Mucosa of descending colon (tissue), 3 donors: ENCODE results near the gene CSPG4. TPM values are rescaled to one million over a fixed set of nuclear protein-coding genes. Genes with fewer than 3 reads are reported as not detected.

Experiments used
- ATAC-seq: fragments of 200-7000 bp; cut with Tn5 transposase; one replicate; pipeline ENCODE4 v1.9.1; 2020; ENCODE audit warnings: mild to moderate bottlenecking, moderate library complexity
- DNase-seq, 3 donors: peaks; one replicate each; pipeline ENCODE4 v3.0.0-alpha.2; 2020
- H3K36me3 ChIP-seq: fragments of 200-600 bp; one replicate; pipeline ENCODE4 v1.8.0; 2021; ENCODE audit warnings: low read depth, mild to moderate bottlenecking
- H3K4me1 ChIP-seq: fragments of 200-600 bp; one replicate; pipeline ENCODE4 v1.8.0; 2021; ENCODE audit warnings: low read depth, mild to moderate bottlenecking
- H3K4me3 ChIP-seq: fragments of 200-600 bp; one replicate; pipeline ENCODE4 v1.8.0; 2021; ENCODE audit warnings: mild to moderate bottlenecking
- H3K9me3 ChIP-seq: fragments of 200-600 bp; one replicate; pipeline ENCODE4 v1.8.0; 2021; ENCODE audit warnings: mild to moderate bottlenecking
- intact Hi-C, 2 donors: fragments of 100-400 bp; cut with DNase I in 1 of 2; cut with micrococcal nuclease in 1 of 2; formaldehyde crosslinking; loops; one replicate each; pipeline versions ENCODE4 v1.11.0 to v1.11.1; 2022; cut with DNase I, micrococcal nuclease
- total RNA-seq, 3 donors: library from RNA; stranded (reverse); fragmentation: NEBNext Ultra II Directional in 2 of 3; extraction: Animal tissue kit (Norgen Biotek cat#: 25700) in 2 of 3; gene quantifications; one replicate each; pipeline versions ENCODE4 v1.2.1 to v1.2.4, GENCODE V29; 2021 to 2023
- TF ChIP-seq, protein P1 (sequence below): fragments of 200-600 bp; IDR thresholded peaks from one replicate; pipeline ENCODE4 v1.8.0; 2022; ENCODE audit warnings: antibody characterized with exemption, mild to moderate bottlenecking
- donor health status: DM: no; HTN: no; CAD: no; lungs with moderate emphysema.
- donor health status: DM: no; HTN: no; CAD: no.
- donor health status: DM: no; HTN: yes; CAD: no.

Gene CSPG4
- total RNA-seq, 3 donors from 2014 or later: 3.0 to 86.8 (median 7.8) TPM

DNA sequence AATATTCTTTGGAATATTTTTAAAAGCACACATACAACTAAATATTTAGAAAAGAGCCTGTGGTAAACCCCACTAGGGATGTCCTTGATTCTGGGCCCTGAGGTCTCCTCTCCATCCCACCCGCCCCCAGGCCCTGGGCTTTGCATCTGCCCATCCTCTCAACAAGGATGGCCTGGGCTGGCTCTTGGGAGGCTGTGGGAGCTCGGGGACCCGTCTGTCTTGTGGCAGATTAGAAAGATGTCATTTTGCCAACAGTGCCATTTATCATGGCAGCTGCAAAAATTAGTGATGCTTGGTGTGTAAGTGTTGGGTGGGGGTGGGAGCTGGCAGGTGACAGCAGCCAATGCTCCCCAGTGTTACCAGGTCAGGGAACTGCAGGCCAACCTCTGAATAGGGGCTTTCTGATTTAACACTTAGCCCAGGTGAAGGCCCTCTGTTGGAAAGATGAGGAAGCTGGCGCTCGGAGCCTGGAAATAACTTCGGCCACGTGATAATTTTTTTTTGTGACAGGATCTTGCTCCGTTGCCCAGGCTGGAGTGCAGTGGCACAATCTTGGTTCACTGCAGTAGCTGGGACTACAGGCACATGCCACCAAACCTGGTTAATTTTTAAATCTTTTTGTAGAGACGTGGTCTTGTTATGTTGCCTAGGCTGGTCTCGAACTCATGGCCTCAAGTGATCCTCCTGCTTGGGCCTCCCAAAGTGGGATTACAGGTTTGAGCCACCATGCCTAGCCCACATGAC is 16.9 kb upstream of the CSPG4 start:
- no peak for ATAC-seq

DNA sequence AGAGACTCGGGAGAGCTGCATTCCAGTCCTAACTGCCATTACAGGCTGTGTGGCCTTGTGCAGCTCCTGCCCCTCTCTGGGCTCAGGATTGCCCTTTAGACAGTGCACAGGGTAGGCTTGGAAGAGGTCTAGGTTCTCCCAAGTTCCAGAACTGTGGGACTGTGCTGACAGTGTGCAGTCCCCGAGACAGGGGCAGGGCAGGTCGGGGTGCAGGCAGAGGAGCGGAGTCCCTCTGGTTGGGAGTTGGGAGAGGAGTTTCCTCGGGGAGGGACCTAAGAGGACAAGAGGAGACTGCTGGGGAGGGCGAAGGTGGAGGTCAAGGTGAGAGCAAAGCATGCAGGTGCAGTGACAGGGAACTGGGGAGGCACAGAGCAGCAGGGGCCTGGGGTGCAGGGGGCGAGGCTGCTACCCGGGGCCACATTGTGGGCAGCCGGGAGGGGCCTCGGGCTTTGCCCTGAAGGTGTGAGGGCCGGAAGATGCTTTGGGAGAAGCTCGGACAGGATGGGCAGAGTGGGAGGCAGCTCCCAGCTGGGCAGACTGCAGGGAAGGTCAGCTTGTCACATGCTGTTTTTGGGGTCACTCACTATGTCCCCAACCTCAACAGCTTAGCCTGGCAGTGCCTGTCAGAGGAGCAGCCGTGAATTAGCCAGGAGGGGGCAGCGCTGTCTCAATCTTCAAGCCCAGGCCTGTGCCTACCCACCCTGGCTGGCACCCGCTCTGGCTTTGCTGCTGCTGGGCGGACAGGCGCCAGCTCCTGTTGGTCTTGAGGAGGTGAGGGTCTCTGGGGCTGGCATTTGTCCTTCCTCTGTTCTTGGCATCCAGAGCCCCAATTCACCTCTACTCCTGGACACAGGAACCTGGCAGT is 15.4 kb upstream of the CSPG4 start:
- Histone ChIP-seq H3K4me3 (no peak overlapping the region), H3K36me3 (no peaks in the 10 kb centered on the region), H3K4me1 (peaks cover 8% of the 10 kb centered on the region), H3K9me3 (no peaks in the 10 kb centered on the region)
- DNase-seq (peak; percentile 64 to 81 (median 77)), ATAC-seq (peak; percentile 43)
- intact Hi-C loops: loop anchor here (10.0 kb wide), 1 partner anchor 77 kb away; no protein-coding TSS in a partner anchor
- TF ChIP-seq, protein P1, sequence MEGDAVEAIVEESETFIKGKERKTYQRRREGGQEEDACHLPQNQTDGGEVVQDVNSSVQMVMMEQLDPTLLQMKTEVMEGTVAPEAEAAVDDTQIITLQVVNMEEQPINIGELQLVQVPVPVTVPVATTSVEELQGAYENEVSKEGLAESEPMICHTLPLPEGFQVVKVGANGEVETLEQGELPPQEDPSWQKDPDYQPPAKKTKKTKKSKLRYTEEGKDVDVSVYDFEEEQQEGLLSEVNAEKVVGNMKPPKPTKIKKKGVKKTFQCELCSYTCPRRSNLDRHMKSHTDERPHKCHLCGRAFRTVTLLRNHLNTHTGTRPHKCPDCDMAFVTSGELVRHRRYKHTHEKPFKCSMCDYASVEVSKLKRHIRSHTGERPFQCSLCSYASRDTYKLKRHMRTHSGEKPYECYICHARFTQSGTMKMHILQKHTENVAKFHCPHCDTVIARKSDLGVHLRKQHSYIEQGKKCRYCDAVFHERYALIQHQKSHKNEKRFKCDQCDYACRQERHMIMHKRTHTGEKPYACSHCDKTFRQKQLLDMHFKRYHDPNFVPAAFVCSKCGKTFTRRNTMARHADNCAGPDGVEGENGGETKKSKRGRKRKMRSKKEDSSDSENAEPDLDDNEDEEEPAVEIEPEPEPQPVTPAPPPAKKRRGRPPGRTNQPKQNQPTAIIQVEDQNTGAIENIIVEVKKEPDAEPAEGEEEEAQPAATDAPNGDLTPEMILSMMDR: no peak

More for the DNA sequence above, 16.9 kb upstream of the CSPG4 start:
- no peaks in the 10 kb centered on the region for H3K4me1 ChIP-seq
- DNase-seq: peak in 1 of 3 donors; percentile 11
- TF ChIP-seq, protein P1: no peak
- intact Hi-C loops: loop anchor here (10.0 kb wide), 1 partner anchor 75 kb away; no protein-coding TSS in a partner anchor
- H3K9me3 ChIP-seq: no peaks in the 10 kb centered on the region
- no peak overlapping the region for H3K4me3 ChIP-seq
- no peaks in the 10 kb centered on the region for H3K36me3 ChIP-seq

DNA sequence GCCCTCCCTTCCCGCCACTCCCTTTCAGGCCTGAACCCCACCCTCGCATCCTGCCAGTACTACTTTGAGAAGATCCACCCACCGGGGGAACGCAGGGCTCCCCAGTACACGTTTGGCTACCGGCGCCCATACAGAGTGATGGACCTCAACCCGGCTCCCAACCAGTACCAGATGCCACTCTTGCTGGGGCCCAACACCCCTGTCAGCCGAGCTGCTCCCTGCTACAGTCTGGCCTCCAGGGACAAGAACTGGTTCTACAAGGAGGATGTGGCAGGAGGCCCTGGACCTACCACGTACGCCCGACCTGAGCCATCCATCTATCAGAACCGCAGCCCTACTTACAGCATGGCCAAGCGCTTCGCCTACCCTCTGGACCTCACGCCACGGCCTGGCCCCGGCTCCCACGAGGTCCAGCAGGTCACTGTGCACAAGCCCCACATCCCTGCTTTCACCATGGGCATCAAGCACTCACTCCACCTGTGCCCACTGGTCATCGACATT is 14.4 kb upstream of the CSPG4 start:
- TF ChIP-seq, protein P1: no peak
- DNase-seq: peak in 2 of 3 donors; percentile 19 to 34

DNA sequence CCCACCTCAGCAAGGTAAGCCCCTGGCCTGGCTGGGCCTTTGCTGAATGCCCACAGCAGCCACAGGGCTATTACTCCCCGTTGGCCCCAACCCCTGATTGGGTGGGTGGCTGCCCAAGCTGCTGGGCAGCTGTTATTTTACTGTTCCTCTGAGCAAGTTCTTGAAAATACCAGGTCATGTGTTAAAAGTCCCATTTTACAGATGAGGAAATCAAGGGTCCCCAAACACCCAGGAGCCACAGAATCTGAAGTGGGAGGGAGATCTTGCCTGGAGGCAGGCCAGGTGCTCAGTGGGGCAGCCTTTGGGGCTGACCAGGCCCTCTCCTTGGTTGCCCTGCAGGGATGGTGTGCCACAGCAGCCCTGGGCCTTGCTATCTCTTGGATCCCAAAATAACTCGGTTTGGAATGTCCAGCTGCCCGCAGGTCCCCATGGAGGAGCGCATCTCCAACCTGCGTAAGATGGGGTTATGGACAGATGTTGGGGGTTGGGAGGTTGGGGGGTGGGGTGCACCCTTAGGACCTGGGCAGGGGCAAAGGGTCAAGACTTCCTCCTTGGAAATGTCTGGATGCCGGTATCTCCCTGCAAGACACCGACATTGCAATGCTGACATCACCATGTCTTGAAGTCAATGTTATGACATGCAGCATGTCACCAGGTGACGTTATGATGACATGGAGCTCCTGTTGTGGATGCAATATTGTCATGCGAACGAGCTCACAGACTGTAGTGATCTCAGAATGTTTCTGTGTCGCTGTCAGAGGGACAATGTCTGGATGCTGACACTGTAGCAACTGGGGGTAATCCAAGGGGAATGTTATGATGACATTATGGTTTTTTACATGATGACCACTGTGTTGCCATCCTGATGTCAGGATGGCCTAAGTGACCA is 13.3 kb upstream of the CSPG4 start:
- intact Hi-C loops: loop anchor here (10.0 kb wide), 1 partner anchor 79 kb away; no protein-coding TSS in a partner anchor
- Histone ChIP-seq H3K4me1 (peaks cover 13% of the 10 kb centered on the region), H3K9me3 (no peaks in the 10 kb centered on the region), H3K4me3 (no peak overlapping the region), H3K36me3 (no peaks in the 10 kb centered on the region)
- TF ChIP-seq, protein P1: no peak
- ATAC-seq (no peak), DNase-seq (peak in 2 of 3 donors; percentile 19 to 26)

More for the DNA sequence above, 14.4 kb upstream of the CSPG4 start:
- Histone ChIP-seq H3K9me3 (no peaks in the 10 kb centered on the region), H3K4me3 (no peak overlapping the region), H3K36me3 (no peaks in the 10 kb centered on the region), H3K4me1 (peaks cover 10% of the 10 kb centered on the region)
- intact Hi-C loops: loop anchor here (10.0 kb wide), 1 partner anchor 78 kb away; no protein-coding TSS in a partner anchor
- ATAC-seq: no peak
